ENCODE results near the gene RPL28.
"Not testable (repeated sequence)": the region's sequence is repeated elsewhere in the genome, so short reads cannot be mapped to it uniquely, and the experiment has no call there.

RPL28 gene

DNA sequence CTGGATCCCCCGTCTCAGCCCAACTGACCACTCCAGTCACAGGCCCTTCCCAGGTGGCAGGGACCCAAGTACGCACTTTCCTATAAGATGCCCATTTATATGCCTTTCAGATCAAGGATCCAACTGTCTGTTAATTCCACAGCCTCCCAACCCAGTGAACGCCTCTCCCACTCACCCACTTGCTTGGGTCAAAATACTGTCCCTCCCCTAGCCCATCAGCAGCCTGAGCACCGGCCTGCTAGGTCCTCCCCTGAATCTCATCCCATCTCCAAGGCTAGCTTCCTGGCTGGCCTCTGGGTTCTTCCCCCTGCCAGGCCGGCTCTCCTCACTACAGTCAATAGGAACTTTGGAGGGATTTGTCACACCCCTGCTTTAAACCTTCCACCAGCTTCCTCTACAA is 19.9 kb downstream of the RPL28 start:
- no peak overlapping the region for H3K4me3 ChIP-seq (ENCODE audit: low read depth, low read length)
- TF ChIP-seq, protein P1, sequence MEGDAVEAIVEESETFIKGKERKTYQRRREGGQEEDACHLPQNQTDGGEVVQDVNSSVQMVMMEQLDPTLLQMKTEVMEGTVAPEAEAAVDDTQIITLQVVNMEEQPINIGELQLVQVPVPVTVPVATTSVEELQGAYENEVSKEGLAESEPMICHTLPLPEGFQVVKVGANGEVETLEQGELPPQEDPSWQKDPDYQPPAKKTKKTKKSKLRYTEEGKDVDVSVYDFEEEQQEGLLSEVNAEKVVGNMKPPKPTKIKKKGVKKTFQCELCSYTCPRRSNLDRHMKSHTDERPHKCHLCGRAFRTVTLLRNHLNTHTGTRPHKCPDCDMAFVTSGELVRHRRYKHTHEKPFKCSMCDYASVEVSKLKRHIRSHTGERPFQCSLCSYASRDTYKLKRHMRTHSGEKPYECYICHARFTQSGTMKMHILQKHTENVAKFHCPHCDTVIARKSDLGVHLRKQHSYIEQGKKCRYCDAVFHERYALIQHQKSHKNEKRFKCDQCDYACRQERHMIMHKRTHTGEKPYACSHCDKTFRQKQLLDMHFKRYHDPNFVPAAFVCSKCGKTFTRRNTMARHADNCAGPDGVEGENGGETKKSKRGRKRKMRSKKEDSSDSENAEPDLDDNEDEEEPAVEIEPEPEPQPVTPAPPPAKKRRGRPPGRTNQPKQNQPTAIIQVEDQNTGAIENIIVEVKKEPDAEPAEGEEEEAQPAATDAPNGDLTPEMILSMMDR (IDR thresholded peaks at IDR 0.05; ENCODE audit: borderline replicate concordance, insufficient read depth, low read depth, low read length) = no peak

DNA sequence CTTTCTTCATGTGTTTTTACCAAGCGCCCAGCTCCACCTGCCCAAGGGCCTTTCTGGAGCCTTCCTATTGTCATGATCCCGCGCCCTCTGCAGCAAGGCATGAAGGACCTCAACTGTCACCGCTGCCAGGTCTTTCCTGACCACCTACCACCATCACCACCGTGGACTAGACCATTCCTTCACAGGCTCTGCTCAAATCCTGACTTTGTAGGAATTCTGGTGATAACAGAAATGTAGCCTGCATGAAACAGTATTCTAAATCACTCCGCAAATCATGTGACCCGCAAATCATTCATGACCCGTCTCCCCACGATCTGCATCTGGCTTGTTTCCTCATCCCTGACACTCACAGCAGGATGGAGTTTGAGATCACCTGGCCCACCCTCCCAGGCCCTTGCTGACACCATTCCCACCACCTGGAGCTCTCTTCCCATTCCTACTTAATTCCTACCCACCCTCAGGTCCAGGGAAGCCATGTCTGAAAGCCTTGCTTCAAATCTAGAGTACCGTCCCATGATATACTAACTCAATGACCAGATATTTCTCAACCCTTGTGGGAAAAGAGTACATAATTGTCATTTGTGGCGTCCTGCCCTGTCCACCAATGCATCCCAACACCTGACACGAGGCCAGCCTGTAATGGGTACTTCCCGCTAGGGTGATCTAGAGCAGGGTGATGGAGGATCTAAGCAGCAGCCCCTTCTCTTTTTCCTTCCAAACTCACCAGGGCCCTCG is 20.5 kb downstream of the RPL28 start:
- TF ChIP-seq, protein P1 (IDR thresholded peaks at IDR 0.05; ENCODE audit: borderline replicate concordance, insufficient read depth, low read depth, low read length) = no peak
- peak overlapping the region; percentile 97 for H3K4me3 ChIP-seq (ENCODE audit: low read depth, low read length)

DNA sequence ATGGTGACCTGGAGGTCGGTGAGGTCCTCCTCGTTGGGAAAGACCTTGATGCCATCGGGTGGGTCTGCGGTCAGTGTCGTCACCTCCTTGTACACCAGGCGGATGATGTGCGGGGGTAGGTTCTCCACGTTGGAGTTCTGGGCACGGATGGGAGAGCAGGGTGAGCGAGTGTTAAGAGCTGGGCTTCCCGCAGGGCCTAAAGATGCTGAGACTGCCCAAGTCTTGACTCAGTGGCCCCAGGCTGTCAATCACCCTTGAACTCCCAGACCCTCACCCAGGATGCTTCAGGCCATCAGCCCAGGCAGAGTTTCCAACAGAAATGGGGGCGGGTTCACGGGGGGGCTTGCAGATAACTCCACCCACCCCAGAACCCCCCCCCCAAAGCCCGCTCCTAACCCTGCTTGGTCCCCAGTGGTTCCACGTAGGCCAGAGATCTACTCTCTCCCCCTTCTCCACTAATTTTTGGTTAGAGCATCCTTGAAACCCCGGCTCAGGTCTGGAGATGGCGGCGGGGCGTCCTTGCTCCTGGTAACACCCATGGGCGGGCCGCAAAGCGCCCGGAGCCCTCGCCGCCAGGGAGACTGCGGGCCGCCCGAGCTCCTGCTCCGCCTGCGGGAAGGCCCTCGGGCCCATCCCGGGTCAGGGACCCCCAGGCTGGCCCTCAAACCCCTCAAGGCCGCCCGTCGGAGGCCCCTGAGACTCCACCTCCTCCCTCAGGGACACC is 21.3 kb downstream of the RPL28 start:
- TF ChIP-seq, protein P1 (IDR thresholded peaks at IDR 0.05; ENCODE audit: borderline replicate concordance, insufficient read depth, low read depth, low read length) = no peak
- peak overlapping the region; percentile 97 for H3K4me3 ChIP-seq (ENCODE audit: low read depth, low read length)

DNA sequence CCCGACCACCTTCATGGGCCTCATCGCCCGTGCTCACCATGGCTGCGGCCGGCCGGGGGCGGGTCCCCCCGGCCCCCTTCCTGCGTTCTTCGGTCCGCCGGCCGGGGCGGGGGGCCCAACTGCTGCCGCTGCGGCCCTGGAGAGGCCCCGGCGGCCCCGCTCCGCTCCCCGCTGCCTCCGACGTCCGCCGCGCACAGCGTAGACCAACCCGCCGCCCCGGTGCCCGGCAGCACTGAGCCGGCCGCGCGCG is 21.7 kb downstream of the RPL28 start, which contains the start of gene UBE2S:
UBE2S (minus strand) TSS at position 239 of the 250 bp plus-strand sequence; CDS start at position 40, 199 bp downstream.
- peak within 1 kb of the TSS; percentile 97 for H3K4me3 ChIP-seq (ENCODE audit: low read depth, low read length)

DNA sequence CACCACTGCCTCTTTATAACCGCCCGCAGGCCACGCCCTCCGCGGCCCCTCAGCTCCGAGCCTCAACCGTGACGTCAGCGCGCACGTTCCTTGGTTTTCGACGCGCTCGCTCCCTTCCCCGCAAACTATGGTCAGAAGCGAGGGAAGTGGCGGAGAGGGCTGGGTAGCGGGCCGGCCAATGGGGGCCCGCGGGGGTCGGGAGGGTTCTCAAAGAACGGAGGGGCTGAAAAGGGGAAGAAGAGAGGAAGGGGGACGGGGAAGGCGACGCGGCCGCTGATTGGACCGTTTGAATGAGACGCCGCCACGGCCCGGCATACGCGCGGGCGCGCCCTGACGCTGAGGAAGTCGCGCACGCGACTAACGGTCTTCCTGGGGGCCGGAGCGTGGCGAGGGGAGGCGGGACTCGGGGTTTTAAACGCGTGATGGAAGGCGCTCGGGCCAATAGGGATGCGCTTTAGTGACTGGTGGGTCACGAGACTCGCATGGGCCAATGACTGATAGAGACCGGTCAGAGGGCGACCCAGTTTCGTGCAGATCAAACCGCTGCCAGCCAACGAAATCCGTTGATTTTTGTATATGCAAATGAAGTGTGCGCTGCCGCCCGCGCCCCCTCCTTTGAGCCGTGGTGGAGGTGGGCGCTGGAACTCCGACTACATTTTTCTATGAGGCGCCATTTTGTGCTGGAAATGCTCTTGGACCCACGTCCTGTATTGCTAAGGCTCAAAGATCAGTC is 22.2 kb downstream of the RPL28 start:
- TF ChIP-seq, protein P1 (IDR thresholded peaks at IDR 0.05; ENCODE audit: borderline replicate concordance, insufficient read depth, low read depth, low read length) = no peak
- peak overlapping the region; percentile 97 for H3K4me3 ChIP-seq (ENCODE audit: low read depth, low read length)

DNA sequence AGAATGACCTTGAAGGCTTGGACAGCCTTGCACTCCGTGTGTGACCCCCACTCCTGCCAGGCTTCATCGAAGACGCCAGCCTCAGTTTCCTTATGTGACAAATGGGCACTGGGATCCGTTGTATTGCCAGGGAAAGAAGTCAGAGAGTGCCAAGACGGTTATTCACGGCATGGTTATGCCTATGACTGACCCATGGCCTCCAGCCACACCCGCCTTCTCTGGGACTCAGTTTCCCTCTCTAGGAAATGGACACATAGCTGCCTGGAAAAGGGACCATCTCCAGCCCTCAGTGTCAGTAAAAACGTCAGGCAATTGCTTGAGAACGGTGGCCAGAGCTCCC is 22.8 kb downstream of the RPL28 start:
- TF ChIP-seq, protein P1 (IDR thresholded peaks at IDR 0.05; ENCODE audit: borderline replicate concordance, insufficient read depth, low read depth, low read length) = no peak
- peak overlapping the region; percentile 47 for H3K4me3 ChIP-seq (ENCODE audit: low read depth, low read length)

DNA sequence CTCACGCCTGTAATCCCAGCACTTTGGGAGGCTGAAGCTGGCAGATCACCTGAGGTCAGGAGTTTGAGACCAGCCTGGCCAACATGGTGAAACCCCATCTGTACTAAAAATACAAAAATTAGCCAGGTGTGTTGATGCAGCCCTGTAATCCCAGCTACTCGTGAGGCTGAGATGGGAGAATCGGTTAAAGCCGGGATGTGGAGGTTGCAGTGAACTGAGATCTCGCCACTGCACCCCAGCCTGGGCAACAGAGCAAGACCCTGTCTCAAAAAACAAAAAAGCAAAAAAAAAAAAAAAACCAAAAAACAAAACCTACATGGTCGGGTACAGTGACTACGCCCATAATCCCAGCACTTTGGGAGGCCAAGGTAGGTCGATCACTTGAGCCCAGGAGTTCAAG is 23.4 kb downstream of the RPL28 start:
- not testable (repeated sequence) for H3K4me3 ChIP-seq (ENCODE audit: low read depth, low read length)

DNA sequence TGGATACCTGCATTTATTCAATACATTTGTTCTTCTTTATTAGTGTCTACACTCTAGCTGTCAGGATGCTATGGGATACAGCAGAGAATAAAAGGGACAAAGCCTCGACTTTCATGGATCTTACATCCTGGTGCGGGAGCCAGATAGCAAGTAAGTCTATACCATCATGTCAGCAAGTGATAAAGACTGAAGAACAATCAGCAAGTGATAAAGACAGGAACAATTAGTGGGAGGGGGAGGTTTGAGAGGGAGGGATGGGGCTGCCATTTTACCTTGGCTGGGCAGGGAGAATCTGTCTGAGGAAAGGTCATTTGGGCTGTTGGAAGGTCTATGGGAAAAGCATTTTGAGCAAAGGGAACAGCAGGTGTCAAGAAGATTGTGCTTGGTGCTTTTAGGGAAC is 24.4 kb downstream of the RPL28 start:
- no peak overlapping the region for H3K4me3 ChIP-seq (ENCODE audit: low read depth, low read length)
- TF ChIP-seq, protein P1 (IDR thresholded peaks at IDR 0.05; ENCODE audit: borderline replicate concordance, insufficient read depth, low read depth, low read length) = no peak
